Keratinocyte (primary cell): ENCODE results near the gene CRYBB2.
"Not testable (repeated sequence)": the region's sequence is repeated elsewhere in the genome, so short reads cannot be mapped to it uniquely, and the experiment has no call there.

ENCODE experiments used
- CTCF ChIP-seq, 3 experiments: IDR thresholded peaks in 1 of 3; conservative IDR thresholded peaks in 1 of 3; optimal IDR thresholded peaks in 1 of 3; 2 replicates in 2 of 3; 3 replicates in 1 of 3; pipeline versions ENCODE3 to v1.5.1; 2011; ENCODE audit warnings: low read length in 3 of 3, mild to moderate bottlenecking in 3 of 3, moderate library complexity in 2 of 3, control low read depth in 1 of 3, inconsistent platforms in 1 of 3; ENCODE audit not compliant: insufficient read depth in 2 of 3; ENCODE audit errors: extremely low read depth in 1 of 3
- EZH2 ChIP-seq: IDR thresholded peaks from one replicate; pipeline ENCODE4 v1.6.1; 2012; ENCODE audit warnings: inconsistent platforms, mild to moderate bottlenecking, low read length, moderate library complexity

GRCh38 chr22:25178869-25179631 lies 40.4 kb upstream of the CRYBB2 start:
- not testable (repeated sequence) for TF ChIP-seq EZH2; CTCF (optimal IDR thresholded peaks at IDR 0.05 in 1 of 3, IDR thresholded peaks at IDR 0.05 in 1 of 3, conservative IDR thresholded peaks at IDR 0.05 in 1 of 3; ENCODE audit: extremely low read depth in 1 of 3, insufficient read depth in 2 of 3, low read length in 3 of 3)
